ENCODE data around the gene ZBTB4. TPM values are rescaled to one million over a fixed set of nuclear protein-coding genes. Genes with fewer than 3 reads are reported as not detected.

Gene ZBTB4
- total RNA-seq, 1 donor from 2014 or later = 31.2 TPM

DNA sequence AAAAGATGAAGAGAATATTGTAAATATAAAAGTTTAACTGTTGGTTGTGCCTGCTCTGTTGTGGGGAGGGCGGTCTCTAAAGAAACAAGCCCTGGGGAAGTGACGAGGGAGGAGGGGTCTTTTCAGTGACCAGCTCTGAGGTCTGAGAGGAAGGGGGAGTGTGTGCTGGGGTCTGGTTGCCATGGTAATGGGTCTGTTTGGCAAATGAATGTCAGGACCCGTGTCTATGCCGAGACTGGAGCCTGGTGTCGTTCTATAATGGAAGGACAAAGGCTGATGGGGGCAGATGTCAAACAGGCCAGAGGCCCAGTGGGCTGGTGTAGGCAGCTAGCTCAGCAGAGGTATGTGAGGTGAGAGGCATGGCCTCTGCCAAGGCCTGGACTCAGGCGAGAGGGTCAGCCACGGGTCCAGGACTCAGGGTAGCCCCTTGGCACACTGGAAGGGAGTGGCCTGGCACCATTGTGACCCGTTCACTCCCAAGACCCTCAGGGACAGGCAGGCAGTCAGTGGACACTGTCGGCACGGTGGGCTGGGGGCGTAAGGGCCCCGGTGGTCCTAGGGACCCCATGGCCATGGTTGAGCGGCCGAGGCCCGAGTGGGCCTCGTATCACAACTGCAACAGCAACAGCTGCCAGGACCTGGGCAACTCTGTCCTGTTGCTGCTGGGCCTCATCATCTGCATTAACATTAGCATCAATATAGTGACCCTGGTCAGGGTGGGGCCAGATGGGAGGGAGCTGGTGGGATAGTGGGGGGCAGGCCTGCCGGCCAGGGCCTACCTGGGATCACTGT, 59.4 kb downstream of the ZBTB4 start, which contains the start of gene SPEM1:
TSS of gene SPEM1 (plus strand) at position 506 of the 792 bp plus-strand sequence. CDS start at position 567, 61 bp downstream.
- Mint-ChIP-seq H3K36me3 (ENCODE audit: low read depth, unreplicated experiment) (peaks cover 20% of the 10 kb centered on the region), H3K4me1 (ENCODE audit: low read depth, unreplicated experiment) (no peaks in the 10 kb centered on the region), H3K4me3 (ENCODE audit: unreplicated experiment) (peak within 1 kb of the TSS; percentile 54), H3K27me3 (ENCODE audit: low read depth, unreplicated experiment) (no peaks in the 10 kb centered on the region), H3K9me3 (ENCODE audit: unreplicated experiment) (no peaks in the 10 kb centered on the region), H3K27ac (ENCODE audit: unreplicated experiment) (peak within 1 kb of the TSS; percentile 38)
- no peaks in the 10 kb centered on the region for H3K27me3 ChIP-seq (ENCODE audit: insufficient read depth, low read length)
- H3K4me2 ChIP-seq (ENCODE audit: low read length) = no peak within 1 kb of the TSS
- no peaks in the 10 kb centered on the region for H3K36me3 ChIP-seq (ENCODE audit: insufficient read depth, low read length)
- FAIRE-seq = no peak
- H3K4me1 ChIP-seq (ENCODE audit: insufficient read depth, low read length) = no peaks in the 10 kb centered on the region
- H3K4me3 ChIP-seq (ENCODE audit: insufficient read depth, low read depth, low read length) = no peak within 1 kb of the TSS
- H3K27ac ChIP-seq (ENCODE audit: low read depth, low read length) = no peak within 1 kb of the TSS
- no peaks in the 10 kb centered on the region for H3K79me2 ChIP-seq (ENCODE audit: insufficient read depth, low read length)
- H3K9ac ChIP-seq (ENCODE audit: low read length) = no peak within 1 kb of the TSS
- no peaks in the 10 kb centered on the region for H3K9me3 ChIP-seq (ENCODE audit: insufficient read depth, low read depth, low read length)
- peaks cover 19% of the 10 kb centered on the region for H4K20me1 ChIP-seq (ENCODE audit: insufficient read depth, low read length)
- DNase-seq (ENCODE audit: low read depth) = no peak
- H2AFZ ChIP-seq (ENCODE audit: low read depth, low read length) = no peak within 1 kb of the TSS
- TF ChIP-seq, protein P1, sequence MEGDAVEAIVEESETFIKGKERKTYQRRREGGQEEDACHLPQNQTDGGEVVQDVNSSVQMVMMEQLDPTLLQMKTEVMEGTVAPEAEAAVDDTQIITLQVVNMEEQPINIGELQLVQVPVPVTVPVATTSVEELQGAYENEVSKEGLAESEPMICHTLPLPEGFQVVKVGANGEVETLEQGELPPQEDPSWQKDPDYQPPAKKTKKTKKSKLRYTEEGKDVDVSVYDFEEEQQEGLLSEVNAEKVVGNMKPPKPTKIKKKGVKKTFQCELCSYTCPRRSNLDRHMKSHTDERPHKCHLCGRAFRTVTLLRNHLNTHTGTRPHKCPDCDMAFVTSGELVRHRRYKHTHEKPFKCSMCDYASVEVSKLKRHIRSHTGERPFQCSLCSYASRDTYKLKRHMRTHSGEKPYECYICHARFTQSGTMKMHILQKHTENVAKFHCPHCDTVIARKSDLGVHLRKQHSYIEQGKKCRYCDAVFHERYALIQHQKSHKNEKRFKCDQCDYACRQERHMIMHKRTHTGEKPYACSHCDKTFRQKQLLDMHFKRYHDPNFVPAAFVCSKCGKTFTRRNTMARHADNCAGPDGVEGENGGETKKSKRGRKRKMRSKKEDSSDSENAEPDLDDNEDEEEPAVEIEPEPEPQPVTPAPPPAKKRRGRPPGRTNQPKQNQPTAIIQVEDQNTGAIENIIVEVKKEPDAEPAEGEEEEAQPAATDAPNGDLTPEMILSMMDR (IDR thresholded peaks at IDR 0.05; ENCODE audit: insufficient read depth, low read depth, low read length) = no peak
- no peak for TF ChIP-seq EZH2 (IDR thresholded peaks at IDR 0.05; ENCODE audit: insufficient read depth, low read length)

DNA sequence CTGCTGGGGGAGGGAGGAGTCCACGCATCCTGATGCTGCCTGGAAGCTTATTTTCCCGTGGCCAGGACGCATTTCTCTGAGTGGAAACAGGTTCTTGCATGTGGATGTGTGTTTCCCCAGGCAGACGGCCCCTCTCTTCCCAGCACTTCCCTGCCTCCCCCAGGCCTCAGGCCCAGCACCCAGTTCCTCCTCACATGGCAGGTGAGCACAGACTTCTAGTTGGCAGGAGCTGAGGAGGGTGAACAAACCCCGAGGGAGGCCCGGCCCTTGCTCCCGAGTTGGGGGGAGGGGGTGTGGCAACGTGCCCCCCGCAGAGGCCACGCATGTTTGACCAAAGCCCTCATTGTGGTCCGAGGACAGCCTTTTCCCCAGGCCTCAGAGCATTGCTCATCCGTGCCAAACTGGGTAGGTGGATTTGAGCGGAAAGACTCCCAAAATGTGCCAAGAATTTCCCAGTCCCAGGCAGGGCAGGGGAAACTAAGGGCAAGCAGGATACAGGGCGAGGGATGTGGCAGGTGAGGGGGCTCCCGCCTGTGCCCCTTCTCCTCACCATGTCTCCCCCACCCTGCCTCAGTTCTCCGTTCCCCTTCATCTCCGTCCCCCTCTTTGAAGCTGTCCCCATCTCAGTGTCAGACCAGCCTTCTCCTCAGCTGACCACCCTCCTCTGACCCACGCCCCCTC, 60.8 kb downstream of the ZBTB4 start:
- no peaks in the 10 kb centered on the region for H3K4me1 Mint-ChIP-seq (ENCODE audit: low read depth, unreplicated experiment)
- peak overlapping the region; percentile 12 for H3K27ac Mint-ChIP-seq (ENCODE audit: unreplicated experiment)
- Histone ChIP-seq H3K9me3 (ENCODE audit: insufficient read depth, low read depth, low read length) (no peaks in the 10 kb centered on the region), H3K4me1 (ENCODE audit: insufficient read depth, low read length) (peaks cover 1% of the 10 kb centered on the region), H3K27ac (ENCODE audit: low read depth, low read length) (no peak overlapping the region), H3K27me3 (ENCODE audit: insufficient read depth, low read length) (no peaks in the 10 kb centered on the region), H3K36me3 (ENCODE audit: insufficient read depth, low read length) (no peaks in the 10 kb centered on the region), H3K4me2 (ENCODE audit: low read length) (no peak overlapping the region), H4K20me1 (ENCODE audit: insufficient read depth, low read length) (peaks cover 19% of the 10 kb centered on the region), H3K9ac (ENCODE audit: low read length) (no peak overlapping the region), H3K79me2 (ENCODE audit: insufficient read depth, low read length) (no peaks in the 10 kb centered on the region), H2AFZ (ENCODE audit: low read depth, low read length) (no peak overlapping the region), H3K4me3 (ENCODE audit: insufficient read depth, low read depth, low read length) (no peak overlapping the region)
- H3K4me3 Mint-ChIP-seq (ENCODE audit: unreplicated experiment) = peak overlapping the region; percentile 5
- no peak for FAIRE-seq
- TF ChIP-seq EZH2 (IDR thresholded peaks at IDR 0.05; ENCODE audit: insufficient read depth, low read length) = no peak
- TF ChIP-seq, protein P1 (IDR thresholded peaks at IDR 0.05; ENCODE audit: insufficient read depth, low read depth, low read length) = no peak
- H3K27me3 Mint-ChIP-seq (ENCODE audit: low read depth, unreplicated experiment) = no peaks in the 10 kb centered on the region
- DNase-seq (ENCODE audit: low read depth) = no peak
- no peaks in the 10 kb centered on the region for H3K9me3 Mint-ChIP-seq (ENCODE audit: unreplicated experiment)
- peaks cover 20% of the 10 kb centered on the region for H3K36me3 Mint-ChIP-seq (ENCODE audit: low read depth, unreplicated experiment)
